HEK293 (cell line): ENCODE results near the gene TP73.

Experiments used
- CTCF ChIA-PET: fragments of 350-600 bp; formaldehyde crosslinking; extraction: SDS; loops from one replicate; lab custom pipeline; 2021; ENCODE audit warnings: antibody characterized with exemption; lab: Yijun Ruan, JAX
- POLR2A ChIA-PET: fragments of 300-600 bp; formaldehyde crosslinking; extraction: SDS; loops from one replicate; lab custom pipeline; 2020; ENCODE audit warnings: antibody characterized with exemption, inconsistent platforms; lab: Yijun Ruan, JAX
- H3K27ac ChIP-seq: fragments of 200-500 bp; sonication (Bioruptor generic); 2 replicates; pipeline ENCODE4 v1.5.1; 2014; ENCODE audit warnings: low read depth, low read length, control low read depth, inconsistent platforms; ENCODE audit errors: extremely low read depth
- H3K36me3 ChIP-seq, 2 experiments: fragments of 200-500 bp in 1 of 2; sonication (Bioruptor generic) in 1 of 2; 1 replicate in 1 of 2; 2 replicates in 1 of 2; pipeline ENCODE4 v1.5.1; 2014 to 2017; ENCODE audit warnings: inconsistent platforms in 2 of 2, low read length in 2 of 2; ENCODE audit not compliant: control insufficient read depth in 2 of 2, insufficient read depth in 1 of 2
- H3K4me1 ChIP-seq: fragments of 200-500 bp; sonication (Bioruptor generic); 2 replicates; pipeline ENCODE4 v1.5.1; 2014; ENCODE audit warnings: mild to moderate bottlenecking, low read length, inconsistent platforms; ENCODE audit not compliant: control insufficient read depth, insufficient read depth
- H3K4me3 ChIP-seq: 2 replicates; pipeline ENCODE4 v1.5.1; 2011; ENCODE audit warnings: low read depth, mild to moderate bottlenecking, control low read depth, low read length, moderate library complexity
- H3K9me3 ChIP-seq: fragments of 200-500 bp; sonication (Bioruptor generic); 2 replicates; pipeline ENCODE4 v1.5.1; 2014; ENCODE audit warnings: low read depth, low read length, inconsistent platforms; ENCODE audit not compliant: control insufficient read depth, insufficient read depth
- CTCF ChIP-seq: fragments of 450-650 bp; formaldehyde crosslinking; IDR thresholded peaks from 2 replicates; pipeline ENCODE4 v1.5.1; 2016; ENCODE audit warnings: missing biosample characterization, missing genetic modification characterization
- EGR2 ChIP-seq: fragments of 450-650 bp; formaldehyde crosslinking; IDR thresholded peaks from 2 replicates; pipeline ENCODE4 v1.5.1; 2016; ENCODE audit warnings: low read depth, missing biosample characterization, missing genetic modification characterization
- KLF8 ChIP-seq: fragments of 450-650 bp; formaldehyde crosslinking; IDR thresholded peaks from 2 replicates; pipeline ENCODE4 v1.5.1; 2016; ENCODE audit warnings: missing biosample characterization, missing genetic modification characterization
- REPIN1 ChIP-seq: fragments of 450-650 bp; formaldehyde crosslinking; IDR thresholded peaks from 2 replicates; pipeline ENCODE4 v1.5.1; 2017; ENCODE audit warnings: missing biosample characterization, missing genetic modification characterization, low read depth
- SP2 ChIP-seq: fragments of 450-650 bp; formaldehyde crosslinking; IDR thresholded peaks from 2 replicates; pipeline ENCODE4 v1.5.1; 2016; ENCODE audit warnings: missing biosample characterization, missing genetic modification characterization
- ZEB2 ChIP-seq: fragments of 450-650 bp; formaldehyde crosslinking; IDR thresholded peaks from 2 replicates; pipeline ENCODE4 v1.5.1; 2016; ENCODE audit warnings: missing biosample characterization, missing genetic modification characterization
- ZNF214 ChIP-seq: fragments of 450-650 bp; formaldehyde crosslinking; IDR thresholded peaks from 2 replicates; pipeline ENCODE4 v1.5.1; 2017; ENCODE audit warnings: missing biosample characterization, mild to moderate bottlenecking, missing genetic modification characterization, borderline replicate concordance
- ZNF391 ChIP-seq: fragments of 450-650 bp; formaldehyde crosslinking; IDR thresholded peaks from 2 replicates; pipeline ENCODE4 v1.5.1; 2016; ENCODE audit warnings: low read depth, missing biosample characterization, missing genetic modification characterization, borderline replicate concordance
- ZNF488 ChIP-seq: fragments of 450-650 bp; formaldehyde crosslinking; IDR thresholded peaks from 2 replicates; pipeline ENCODE4 v1.5.1; 2016; ENCODE audit warnings: missing biosample characterization, missing genetic modification characterization
- ZNF596 ChIP-seq: fragments of 450-650 bp; IDR thresholded peaks from 2 replicates; pipeline ENCODE4 v1.5.0; 2018; ENCODE audit warnings: missing biosample characterization, mild to moderate bottlenecking, missing genetic modification characterization, moderate library complexity
- ZNF692 ChIP-seq: fragments of 450-650 bp; formaldehyde crosslinking; IDR thresholded peaks from 2 replicates; pipeline ENCODE4 v1.5.1; 2016; ENCODE audit warnings: missing biosample characterization, missing genetic modification characterization
- ZNF704 ChIP-seq: fragments of 450-650 bp; formaldehyde crosslinking; IDR thresholded peaks from 2 replicates; pipeline ENCODE4 v1.5.1; 2016; ENCODE audit warnings: missing biosample characterization, missing genetic modification characterization
- ZNF707 ChIP-seq: fragments of 450-650 bp; formaldehyde crosslinking; IDR thresholded peaks from 2 replicates; pipeline ENCODE4 v1.5.1; 2016; ENCODE audit warnings: missing biosample characterization, missing genetic modification characterization
- ZNF747 ChIP-seq: fragments of 450-650 bp; formaldehyde crosslinking; IDR thresholded peaks from 2 replicates; pipeline ENCODE4 v1.5.1; 2016; ENCODE audit warnings: missing biosample characterization, missing genetic modification characterization
- ZNF792 ChIP-seq: fragments of 450-650 bp; formaldehyde crosslinking; IDR thresholded peaks from 2 replicates; pipeline ENCODE4 v1.5.1; 2016; ENCODE audit warnings: missing biosample characterization, missing genetic modification characterization

TP73 gene

GRCh38 chr1:3736708-3737107, 84.4 kb downstream of the TP73 start (continued):
- TF ChIP-seq ZNF692 (tag by site-specific recombination) (no peak), ZNF747 (no peak), EGR2 (tag by site-specific recombination) (0 out of 2 replicates have a peak, but pooled peaks have one; percentile 8), ZNF214 (tag by site-specific recombination) (no peak), ZNF488 (tag by site-specific recombination) (no peak)
- TF ChIP-seq, all 188 proteins: peak for 2

- Histone ChIP-seq H3K36me3 (peaks cover 11 to 99% of the 10 kb centered on the region in 2 experiments; a peak in 2 of 3 replicates), H3K4me1 (no peaks in the 10 kb centered on the region), H3K9me3 (no peaks in the 10 kb centered on the region), H3K27ac (no peak overlapping the region), H3K4me3 (no peak overlapping the region)
- TF ChIP-seq ZNF596 (tag by site-specific recombination) (no peak), REPIN1 (tag by site-specific recombination) (no peak), ZNF391 (tag by site-specific recombination) (no peak), ZNF792 (tag by site-specific recombination) (no peak)
- CTCF ChIA-PET: no interaction called here
- POLR2A ChIA-PET: no interaction called here
These were observed 86.6 kb downstream of the TP73 start for GRCh38 chr1:3738943-3739342.

- CTCF ChIA-PET: interaction anchor here (0.6 kb wide), 1 partner anchor 1401 kb away, joined by 5 read pairs; no protein-coding TSS in a partner anchor
These were observed 87.7 kb downstream of the TP73 start for GRCh38 chr1:3740042-3740441.

GRCh38 chr1:3740752-3741151, 88.4 kb downstream of the TP73 start:
- ChIA-PET CTCF (no interaction called here), POLR2A (no interaction called here)
- H3K36me3 ChIP-seq: peaks cover 15 to 97% of the 10 kb centered on the region in 2 experiments; a peak in 2 of 3 replicates
- no peak overlapping the region for H3K4me3 ChIP-seq
- H3K4me1 ChIP-seq: no peaks in the 10 kb centered on the region
- TF ChIP-seq SP2 (tag by site-specific recombination) (no peak), ZNF704 (tag by site-specific recombination) (no peak), ZNF596 (tag by site-specific recombination) (no peak), ZNF707 (tag by site-specific recombination) (no peak), KLF8 (tag by site-specific recombination) (no peak)
- H3K27ac ChIP-seq: no peak overlapping the region
- no peaks in the 10 kb centered on the region for H3K9me3 ChIP-seq

More at GRCh38 chr1:3740042-3740441, 87.7 kb downstream of the TP73 start:
- H3K36me3 ChIP-seq: peaks cover 15 to 97% of the 10 kb centered on the region in 2 experiments; a peak in 2 of 3 replicates
- H3K4me3 ChIP-seq: no peak overlapping the region
- H3K9me3 ChIP-seq: no peaks in the 10 kb centered on the region
- H3K27ac ChIP-seq: no peak overlapping the region
- H3K4me1 ChIP-seq: no peaks in the 10 kb centered on the region
- POLR2A ChIA-PET: no interaction called here
- TF ChIP-seq CTCF (tag by site-specific recombination) (no peak), ZEB2 (tag by site-specific recombination) (no peak)
